Mucosa of descending colon (tissue), 3 donors: ENCODE data around the gene MRM2. TPM values are rescaled to one million over a fixed set of nuclear protein-coding genes. Genes with fewer than 3 reads are reported as not detected.

Experiments
- ATAC-seq: fragments of 200-7000 bp; cut with Tn5 transposase; one replicate; pipeline ENCODE4 v1.9.1; 2020; ENCODE audit warnings: mild to moderate bottlenecking, moderate library complexity
- DNase-seq, 3 donors: peaks; one replicate each; pipeline ENCODE4 v3.0.0-alpha.2; 2020
- H3K36me3 ChIP-seq: fragments of 200-600 bp; one replicate; pipeline ENCODE4 v1.8.0; 2021; ENCODE audit warnings: low read depth, mild to moderate bottlenecking
- H3K4me1 ChIP-seq: fragments of 200-600 bp; one replicate; pipeline ENCODE4 v1.8.0; 2021; ENCODE audit warnings: low read depth, mild to moderate bottlenecking
- H3K4me3 ChIP-seq: fragments of 200-600 bp; one replicate; pipeline ENCODE4 v1.8.0; 2021; ENCODE audit warnings: mild to moderate bottlenecking
- H3K9me3 ChIP-seq: fragments of 200-600 bp; one replicate; pipeline ENCODE4 v1.8.0; 2021; ENCODE audit warnings: mild to moderate bottlenecking
- intact Hi-C, 2 donors: fragments of 100-400 bp; cut with DNase I in 1 of 2; cut with micrococcal nuclease in 1 of 2; formaldehyde crosslinking; loops; one replicate each; pipeline versions ENCODE4 v1.11.0 to v1.11.1; 2022; cut with DNase I, micrococcal nuclease
- total RNA-seq, 3 donors: library from RNA; stranded (reverse); fragmentation: NEBNext Ultra II Directional in 2 of 3; extraction: Animal tissue kit (Norgen Biotek cat#: 25700) in 2 of 3; gene quantifications; one replicate each; pipeline versions ENCODE4 v1.2.1 to v1.2.4, GENCODE V29; 2021 to 2023
- TF ChIP-seq, protein P1 (sequence below): fragments of 200-600 bp; IDR thresholded peaks from one replicate; pipeline ENCODE4 v1.8.0; 2022; ENCODE audit warnings: antibody characterized with exemption, mild to moderate bottlenecking
- donor health status: DM: no; HTN: no; CAD: no; lungs with moderate emphysema.
- donor health status: DM: no; HTN: no; CAD: no.
- donor health status: DM: no; HTN: yes; CAD: no.

The MRM2 gene
- total RNA-seq, 3 donors from 2014 or later: 16.5 to 18.8 (median 17.2) TPM

DNA sequence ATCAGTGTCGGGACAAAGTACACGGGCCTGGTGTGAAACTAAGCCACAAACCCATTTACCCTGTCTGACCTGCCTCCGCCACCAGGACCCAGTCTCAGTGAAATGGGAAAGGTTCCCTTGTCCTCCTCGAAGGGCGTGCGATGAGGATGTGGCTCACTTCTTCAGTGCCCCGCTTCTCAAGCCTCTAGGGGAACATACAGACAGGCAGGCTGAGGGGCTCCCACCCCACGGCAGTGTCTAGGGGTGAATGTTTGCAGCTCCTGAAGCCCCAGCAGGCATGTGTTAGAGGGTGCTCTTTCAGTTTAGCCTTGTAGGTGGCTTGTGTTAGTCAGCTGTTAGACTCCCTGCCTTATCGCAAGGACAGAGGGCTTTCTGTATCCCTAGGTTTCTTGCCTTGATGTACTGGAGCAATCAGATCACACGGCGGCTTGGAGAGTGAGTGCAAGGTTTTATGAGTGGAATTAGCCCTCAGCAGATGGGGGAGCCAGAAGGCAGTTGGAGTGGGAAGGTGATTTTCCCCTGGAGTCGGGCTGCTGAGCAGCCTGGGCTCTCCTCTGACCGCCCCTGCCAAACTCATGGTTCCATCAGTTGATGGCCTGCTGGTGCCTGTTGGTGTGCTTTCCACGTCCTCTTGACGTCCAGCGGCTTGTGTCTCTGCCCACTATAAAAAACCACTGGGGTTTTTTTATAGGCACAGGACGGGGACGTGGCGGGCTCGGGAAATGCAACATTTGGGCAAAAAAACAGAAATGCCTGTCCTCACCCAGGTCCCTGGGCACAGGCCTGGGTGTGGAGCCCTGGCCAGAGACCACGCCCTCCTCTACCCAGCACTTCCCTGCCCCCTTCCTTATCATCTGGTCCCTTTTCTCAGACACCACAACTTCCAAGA, 780 bp upstream of the MRM2 start:
- TF ChIP-seq, protein P1, sequence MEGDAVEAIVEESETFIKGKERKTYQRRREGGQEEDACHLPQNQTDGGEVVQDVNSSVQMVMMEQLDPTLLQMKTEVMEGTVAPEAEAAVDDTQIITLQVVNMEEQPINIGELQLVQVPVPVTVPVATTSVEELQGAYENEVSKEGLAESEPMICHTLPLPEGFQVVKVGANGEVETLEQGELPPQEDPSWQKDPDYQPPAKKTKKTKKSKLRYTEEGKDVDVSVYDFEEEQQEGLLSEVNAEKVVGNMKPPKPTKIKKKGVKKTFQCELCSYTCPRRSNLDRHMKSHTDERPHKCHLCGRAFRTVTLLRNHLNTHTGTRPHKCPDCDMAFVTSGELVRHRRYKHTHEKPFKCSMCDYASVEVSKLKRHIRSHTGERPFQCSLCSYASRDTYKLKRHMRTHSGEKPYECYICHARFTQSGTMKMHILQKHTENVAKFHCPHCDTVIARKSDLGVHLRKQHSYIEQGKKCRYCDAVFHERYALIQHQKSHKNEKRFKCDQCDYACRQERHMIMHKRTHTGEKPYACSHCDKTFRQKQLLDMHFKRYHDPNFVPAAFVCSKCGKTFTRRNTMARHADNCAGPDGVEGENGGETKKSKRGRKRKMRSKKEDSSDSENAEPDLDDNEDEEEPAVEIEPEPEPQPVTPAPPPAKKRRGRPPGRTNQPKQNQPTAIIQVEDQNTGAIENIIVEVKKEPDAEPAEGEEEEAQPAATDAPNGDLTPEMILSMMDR: no peak
- ATAC-seq (peak; percentile 47), DNase-seq (peak in 2 of 3 donors; percentile 35 to 43)
- no peaks in the 10 kb centered on the region for H3K9me3 ChIP-seq
- peaks cover 16% of the 10 kb centered on the region for H3K4me1 ChIP-seq
- peak overlapping the region; percentile 94 for H3K4me3 ChIP-seq
- H3K36me3 ChIP-seq: no peaks in the 10 kb centered on the region
- intact Hi-C loops: loop anchor here (5.0 to 10.0 kb wide), 2 partner anchors 100 to 102 kb away; no protein-coding TSS in a partner anchor

DNA sequence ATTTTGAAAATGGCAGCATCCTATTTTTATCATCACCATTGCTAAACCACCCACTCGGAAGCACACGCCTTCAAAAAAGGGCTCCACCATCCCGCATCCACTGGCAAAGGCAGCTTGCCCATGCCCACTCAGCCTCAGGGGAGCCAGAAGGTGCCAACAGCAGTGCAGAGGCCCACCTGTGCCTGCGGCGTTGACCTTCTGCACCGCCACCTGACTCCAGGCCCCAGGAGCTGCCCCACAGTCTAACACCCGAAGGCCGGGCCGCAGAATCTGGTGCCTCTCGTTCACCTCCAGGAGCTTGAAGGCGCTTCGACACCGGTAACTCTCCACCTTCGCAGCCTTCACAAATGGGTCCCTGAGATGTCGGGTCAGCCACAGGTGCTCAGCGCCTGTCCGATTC, 2.8 kb downstream of the MRM2 start:
- intact Hi-C loops: no loop called here
- Histone ChIP-seq H3K4me1 (peaks cover 16% of the 10 kb centered on the region), H3K9me3 (no peaks in the 10 kb centered on the region), H3K36me3 (no peaks in the 10 kb centered on the region), H3K4me3 (no peak overlapping the region)
- DNase-seq: no peak
- no peak for ATAC-seq
- TF ChIP-seq, protein P1: no peak

DNA sequence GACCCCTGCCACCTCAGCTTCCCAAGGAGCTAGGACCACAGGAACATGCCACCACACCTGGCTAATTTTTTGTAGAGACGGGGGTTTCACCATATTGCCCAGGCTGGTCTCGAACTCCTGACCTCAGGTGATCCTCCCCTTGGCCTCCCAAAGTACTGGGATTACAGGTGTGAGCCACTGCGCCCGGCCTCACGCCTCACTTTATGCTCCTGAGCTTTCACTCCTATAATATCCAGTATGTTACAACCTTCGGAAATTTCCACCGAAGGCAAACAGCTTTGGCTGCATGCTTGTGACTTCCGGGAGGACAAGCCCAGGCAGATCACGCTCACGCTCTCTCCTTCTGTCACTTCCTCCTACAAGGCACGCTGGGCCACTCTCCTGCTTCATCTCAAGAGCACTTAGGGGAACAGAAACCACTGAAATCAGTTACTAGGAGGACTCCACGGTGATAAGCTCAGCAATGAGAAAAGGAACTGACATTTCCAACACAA, 4.8 kb downstream of the MRM2 start:
- peaks cover 14% of the 10 kb centered on the region for H3K4me1 ChIP-seq
- no peaks in the 10 kb centered on the region for H3K9me3 ChIP-seq
- TF ChIP-seq, protein P1: no peak
- intact Hi-C loops: no loop called here
- no peaks in the 10 kb centered on the region for H3K36me3 ChIP-seq
- no peak overlapping the region for H3K4me3 ChIP-seq
- DNase-seq: peak in 1 of 3 donors; percentile 40
- peak; percentile 24 for ATAC-seq

GRCh38 chr7:2233926-2234325, 8.1 kb downstream of the MRM2 start:
- no peak overlapping the region for H3K4me3 ChIP-seq
- intact Hi-C loops: no loop called here
- H3K36me3 ChIP-seq: no peaks in the 10 kb centered on the region
- TF ChIP-seq, protein P1: no peak
- DNase-seq (no peak), ATAC-seq (no peak)
- peaks cover 17% of the 10 kb centered on the region for H3K4me1 ChIP-seq
- no peaks in the 10 kb centered on the region for H3K9me3 ChIP-seq

DNA sequence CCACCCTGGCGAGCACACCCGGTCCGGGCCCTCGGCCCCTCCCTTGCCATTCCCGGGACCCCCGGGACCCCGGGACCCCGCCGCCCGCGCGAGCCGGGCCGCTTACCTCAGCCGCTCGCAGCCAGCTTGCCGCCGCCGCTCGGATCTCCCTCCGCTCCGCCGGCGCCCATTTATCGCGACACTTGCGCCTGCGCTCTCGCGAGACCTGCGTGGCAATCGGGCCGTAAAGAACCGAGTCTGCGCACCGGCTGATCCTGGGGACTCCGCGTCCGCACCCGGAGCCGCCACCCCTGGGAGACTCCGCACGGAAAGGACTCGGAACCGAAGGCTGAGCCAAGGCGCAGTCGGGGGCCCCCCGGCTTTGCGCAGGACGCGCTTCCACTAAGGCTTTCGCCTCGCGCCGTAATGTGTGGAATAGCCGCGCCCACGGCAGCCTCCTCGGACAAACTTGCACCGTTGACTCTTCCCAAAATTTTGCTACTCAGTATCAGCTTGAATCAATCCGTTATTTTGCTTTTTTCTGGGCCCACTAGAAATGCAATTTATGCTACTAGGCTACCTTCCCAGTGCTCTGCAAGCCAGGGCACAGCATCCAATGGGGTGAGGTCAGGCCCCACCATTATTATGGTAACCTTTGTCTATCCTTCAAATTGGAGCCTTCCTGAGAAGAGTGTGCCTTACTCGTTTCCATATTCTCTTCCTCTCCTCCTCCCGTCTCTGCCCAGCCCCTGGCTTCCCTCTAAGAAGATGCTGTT, 9.1 kb downstream of the MRM2 start, which contains the start of gene MAD1L1:
MAD1L1 (minus strand) TSS at position 180 of the 755 bp plus-strand sequence. CDS start 2,812 bp downstream, outside the sequence.
- TF ChIP-seq, protein P1: no peak
- DNase-seq (peak; percentile 92 to 94 (median 93)), ATAC-seq (peak; percentile 95)
- Histone ChIP-seq H3K4me3 (peak within 1 kb of the TSS; percentile 92), H3K9me3 (no peaks in the 10 kb centered on the region), H3K4me1 (peaks cover 17% of the 10 kb centered on the region), H3K36me3 (no peaks in the 10 kb centered on the region)
- intact Hi-C loops: no loop called here
